PC-9 (cell line): ENCODE data around the gene ALX4. TPM values are rescaled to one million over a fixed set of nuclear protein-coding genes. Genes with fewer than 3 reads are reported as not detected.

Experiments used
- BruUV-seq: library from RNA; stranded (reverse); fragments of 400-500 nt; replicated peaks from 2 replicates; lab custom pipeline; 2021; lab: Mats Ljungman, UMichigan
- CTCF ChIA-PET: fragments of 300-600 bp; sonication (Branson Sonifier 250); formaldehyde crosslinking; loops from one replicate; lab custom pipeline; 2022; ENCODE audit warnings: antibody characterized with exemption; lab: Charles Lee
- POLR2A ChIA-PET: fragments of 300-600 bp; sonication (Branson Sonifier 250); formaldehyde crosslinking; loops from one replicate; lab custom pipeline; 2022; ENCODE audit warnings: antibody characterized with exemption; ENCODE audit not compliant: unreplicated experiment; lab: Charles Lee
- DNase-seq, 2 experiments: peaks; one replicate each; pipeline versions ENCODE4 v3.0.0 to v3.0.0-alpha.2; 2015 to 2022; ENCODE audit warnings: mixed read lengths in 1 of 2
- H2AFZ ChIP-seq: fragments of 200-600 bp; sonication (generic); 2 replicates; pipeline ENCODE4 v1.8.1; 2017; ENCODE audit warnings: antibody characterized with exemption
- H3F3A ChIP-seq: fragments of 200-600 bp; sonication (generic); 2 replicates; pipeline ENCODE4 v1.8.1; 2017; ENCODE audit warnings: antibody characterized with exemption, mild to moderate bottlenecking, low read depth; ENCODE audit not compliant: insufficient read depth
- H3K27ac ChIP-seq: fragments of 200-600 bp; sonication (generic); 2 replicates; pipeline ENCODE4 v1.6.1; 2016; ENCODE audit warnings: mixed run types
- H3K27me3 ChIP-seq: fragments of 200-600 bp; sonication (generic); 2 replicates; pipeline ENCODE4 v1.6.1; 2016; ENCODE audit warnings: low read depth, mixed run types; ENCODE audit not compliant: insufficient read depth
- H3K36me3 ChIP-seq: fragments of 200-600 bp; sonication (generic); 2 replicates; pipeline ENCODE4 v1.6.1; 2016; ENCODE audit warnings: low read depth, mixed run types
- H3K4me1 ChIP-seq: fragments of 200-600 bp; sonication (generic); replicated peaks from 2 replicates; pipeline ENCODE4 v1.6.1; 2016; ENCODE audit warnings: mixed run types; ENCODE audit not compliant: insufficient read depth
- H3K4me2 ChIP-seq: fragments of 200-600 bp; sonication (generic); 2 replicates; pipeline ENCODE4 v1.6.1; 2017; ENCODE audit warnings: mixed run types
- H3K4me3 ChIP-seq: fragments of 200-600 bp; sonication (generic); 2 replicates; pipeline ENCODE4 v1.6.1; 2016; ENCODE audit warnings: mixed run types
- H3K79me2 ChIP-seq: fragments of 200-600 bp; sonication (generic); 2 replicates; pipeline ENCODE4 v1.6.1; 2017; ENCODE audit warnings: low read depth, mixed run types
- H3K9me2 ChIP-seq: fragments of 200-600 bp; sonication (generic); 2 replicates; pipeline ENCODE4 v1.8.1; 2017; ENCODE audit warnings: mild to moderate bottlenecking; ENCODE audit not compliant: insufficient read depth
- H3K9me3 ChIP-seq: fragments of 200-600 bp; sonication (generic); 2 replicates; pipeline ENCODE4 v1.8.1; 2016; ENCODE audit warnings: low read depth; ENCODE audit not compliant: insufficient read depth
- H4K20me1 ChIP-seq: fragments of 200-600 bp; sonication (generic); 2 replicates; pipeline ENCODE4 v1.8.1; 2017; ENCODE audit not compliant: insufficient read depth
- CTCF ChIP-seq: fragments of 200-600 bp; sonication (generic); conservative IDR thresholded peaks from 2 replicates; pipeline ENCODE4 v1.6.1; 2017; ENCODE audit warnings: mixed run types, antibody characterized with exemption, mild to moderate bottlenecking, moderate library complexity
- EZH2 ChIP-seq: fragments of 200-600 bp; sonication (generic); IDR thresholded peaks from 2 replicates; pipeline ENCODE4 v1.8.0; 2017; ENCODE audit warnings: antibody characterized with exemption, low read depth
- intact Hi-C: fragments of 100-400 bp; cut with micrococcal nuclease; formaldehyde crosslinking; loops from one replicate; pipeline ENCODE4 v1.10.0; 2022; ENCODE audit not compliant: unreplicated experiment
- total RNA-seq: library from RNA; stranded (reverse); gene quantifications from 2 replicates; pipeline ENCODE4 v1.2.3, GENCODE V29; 2021

Gene ALX4
- total RNA-seq, 1 experiment from 2014 or later = not detected

- Histone ChIP-seq H3K4me1 (no peaks in the 10 kb centered on the region), H3K9me3 (no peaks in the 10 kb centered on the region), H3K27me3 (no peaks in the 10 kb centered on the region), H4K20me1 (no peaks in the 10 kb centered on the region; the same call in 1 of the 2 replicates), H3K27ac (no peak overlapping the region), H3K4me2 (no peak overlapping the region), H3K79me2 (no peaks in the 10 kb centered on the region), H3K9me2 (no peaks in the 10 kb centered on the region), H3F3A (no peaks in the 10 kb centered on the region), H2AFZ (no peak overlapping the region), H3K4me3 (no peak overlapping the region), H3K36me3 (no peaks in the 10 kb centered on the region)
- POLR2A ChIA-PET = no interaction called here
- CTCF ChIA-PET = no interaction called here
- intact Hi-C loops = no loop called here
- DNase-seq = no peak
- TF ChIP-seq EZH2 (no peak), CTCF (no peak)
- no TSS peak for BruUV-seq
These were observed 86.7 kb downstream of the ALX4 start for GRCh38 chr11:44223238-44223637.

DNA sequence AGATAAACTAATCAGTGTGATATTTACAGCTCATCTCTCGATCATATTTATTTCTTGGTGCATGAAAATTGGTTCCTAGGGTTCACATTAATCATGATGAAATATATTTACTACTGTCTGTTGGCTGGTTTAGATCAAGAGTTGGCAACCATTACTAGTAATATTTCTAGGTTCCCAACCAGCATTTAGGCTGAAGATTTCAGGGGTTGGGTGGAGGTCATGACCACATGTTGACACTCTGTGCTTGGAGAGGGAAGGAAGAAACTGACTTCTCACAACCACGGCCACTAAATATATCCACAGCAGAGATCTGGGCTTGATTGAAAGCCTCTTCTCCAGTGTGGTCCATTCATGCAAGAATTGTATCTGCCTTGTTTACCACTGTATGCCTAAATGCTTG, 87.9 kb downstream of the ALX4 start:
- H3K27me3 ChIP-seq = no peaks in the 10 kb centered on the region
- H3K36me3 ChIP-seq = no peaks in the 10 kb centered on the region
- H3K4me3 ChIP-seq = no peak overlapping the region
- H2AFZ ChIP-seq = no peak overlapping the region
- no peaks in the 10 kb centered on the region for H3F3A ChIP-seq
- TF ChIP-seq CTCF = no peak
- TF ChIP-seq EZH2 = no peak
- H3K9me3 ChIP-seq = no peaks in the 10 kb centered on the region
- H3K79me2 ChIP-seq = no peaks in the 10 kb centered on the region
- no peaks in the 10 kb centered on the region for H3K9me2 ChIP-seq
- CTCF ChIA-PET = no interaction called here
- no peak overlapping the region for H3K4me2 ChIP-seq
- no peak overlapping the region for H3K27ac ChIP-seq
- no peaks in the 10 kb centered on the region for H3K4me1 ChIP-seq
- intact Hi-C loops = no loop called here
- POLR2A ChIA-PET = no interaction called here
- DNase-seq = no peak
- H4K20me1 ChIP-seq = no peaks in the 10 kb centered on the region; the same call in 1 of the 2 replicates
- no TSS peak for BruUV-seq

- POLR2A ChIA-PET = no interaction called here
- H2AFZ ChIP-seq = no peak overlapping the region
- H3K4me3 ChIP-seq = no peak overlapping the region
- H3K4me2 ChIP-seq = no peak overlapping the region
- no peak overlapping the region for H3K27ac ChIP-seq
- H3K4me1 ChIP-seq = no peaks in the 10 kb centered on the region
- CTCF ChIA-PET = no interaction called here
- intact Hi-C loops = no loop called here
- no TSS peak for BruUV-seq
- no peaks in the 10 kb centered on the region for H3K27me3 ChIP-seq
- H3K9me2 ChIP-seq = no peaks in the 10 kb centered on the region
- H3K9me3 ChIP-seq = no peaks in the 10 kb centered on the region
- TF ChIP-seq CTCF = no peak
- no peak for TF ChIP-seq EZH2
- H3K79me2 ChIP-seq = no peaks in the 10 kb centered on the region
- no peak for DNase-seq
- H4K20me1 ChIP-seq = no peaks in the 10 kb centered on the region; the same call in 1 of the 2 replicates
- H3K36me3 ChIP-seq = no peaks in the 10 kb centered on the region
- H3F3A ChIP-seq = no peaks in the 10 kb centered on the region
These were observed 88.5 kb downstream of the ALX4 start for GRCh38 chr11:44221456-44221855.
